HG02938 (cell line): Measurements from ENCODE around the gene GOLGA3.
"Not testable (repeated sequence)": the region's sequence is repeated elsewhere in the genome, so short reads cannot be mapped to it uniquely, and the experiment has no call there.

ENCODE experiments used
- ATAC-seq: cut with Tn5 transposase; IDR thresholded peaks from one replicate; pipeline ENCODE4 v1.9.1; 2021; ENCODE audit warnings: mild to moderate bottlenecking, moderate library complexity; ENCODE audit not compliant: unreplicated experiment

Gene GOLGA3

GRCh38 chr12:132818562-132818961 is 10.1 kb downstream of the GOLGA3 start:
- ATAC-seq = no peak

- no peak for ATAC-seq
Measured at GRCh38 chr12:132814232-132814631, 14.4 kb downstream of the GOLGA3 start.

GRCh38 chr12:132813443-132813842 is 15.2 kb downstream of the GOLGA3 start:
- ATAC-seq = no peak

GRCh38 chr12:132812631-132813305 is 15.9 kb downstream of the GOLGA3 start:
- no peak for ATAC-seq

- not testable (repeated sequence) for ATAC-seq
Measured at GRCh38 chr12:132809391-132809790, 19.3 kb downstream of the GOLGA3 start.

- no peak for ATAC-seq
Measured at GRCh38 chr12:132807295-132808092, 21.2 kb downstream of the GOLGA3 start.

GRCh38 chr12:132806857-132807256 is 21.8 kb downstream of the GOLGA3 start:
- no peak for ATAC-seq

- ATAC-seq = no peak
Measured at GRCh38 chr12:132804426-132804861, 24.2 kb downstream of the GOLGA3 start.

GRCh38 chr12:132803888-132804287 is 24.8 kb downstream of the GOLGA3 start:
- ATAC-seq = no peak

GRCh38 chr12:132803125-132803524 is 25.5 kb downstream of the GOLGA3 start:
- no peak for ATAC-seq

GRCh38 chr12:132801741-132802140 is 26.9 kb downstream of the GOLGA3 start:
- ATAC-seq = no peak

GRCh38 chr12:132798836-132799235 is 29.8 kb downstream of the GOLGA3 start:
- no peak for ATAC-seq

- no peak for ATAC-seq
Measured at GRCh38 chr12:132797820-132798570, 30.7 kb downstream of the GOLGA3 start.

GRCh38 chr12:132795847-132796246 is 32.8 kb downstream of the GOLGA3 start:
- no peak for ATAC-seq

GRCh38 chr12:132791940-132792339 is 36.7 kb downstream of the GOLGA3 start:
- not testable (repeated sequence) for ATAC-seq

- no peak for ATAC-seq
Measured at GRCh38 chr12:132789099-132789471, 39.6 kb downstream of the GOLGA3 start.

- no peak for ATAC-seq
Measured at GRCh38 chr12:132788375-132789098, 40.1 kb downstream of the GOLGA3 start.

GRCh38 chr12:132787877-132788276 is 40.8 kb downstream of the GOLGA3 start:
- no peak for ATAC-seq

GRCh38 chr12:132786192-132786591 is 42.5 kb downstream of the GOLGA3 start:
- no peak for ATAC-seq

GRCh38 chr12:132784580-132784979 is 44.1 kb downstream of the GOLGA3 start:
- no peak for ATAC-seq
